Measurements from ENCODE around the gene HYAL1. TPM values are rescaled to one million over a fixed set of nuclear protein-coding genes. Genes with fewer than 3 reads are reported as not detected.

The HYAL1 gene
- total RNA-seq, 2 experiments from 2014 or later = not detected

- DNase-seq = no peak
- Mint-ChIP-seq H3K4me3 (no peak overlapping the region), H3K4me1 (ENCODE audit: low read depth) (peaks cover 5% of the 10 kb centered on the region)
Measured at GRCh38 chr3:50258979-50259378, 44.4 kb downstream of the HYAL1 start.

GRCh38 chr3:50258029-50258680, 45.2 kb downstream of the HYAL1 start:
- Mint-ChIP-seq H3K4me1 (ENCODE audit: low read depth) (peaks cover 5% of the 10 kb centered on the region), H3K4me3 (no peak overlapping the region), H3K36me3 (ENCODE audit: low read depth) (peaks cover 27% of the 10 kb centered on the region), H3K27me3 (no peaks in the 10 kb centered on the region), H3K9me3 (no peaks in the 10 kb centered on the region), H3K27ac (no peak overlapping the region)
- POLR2A ChIA-PET = interaction anchor here (1.0 to 3.1 kb wide), 3 partner anchors 8 to 14 kb away, joined by 3 to 21 read pairs (median 4); no protein-coding TSS in a partner anchor
- DNase-seq (no peak), ATAC-seq (no peak)
- TF ChIP-seq CTCF (IDR thresholded peaks at IDR 0.05) = no peak
- intact Hi-C loops (cut with micrococcal nuclease) = no loop called here
- CTCF ChIA-PET = interaction anchor here (3.5 to 11.8 kb wide), 3 partner anchors 9 to 30 kb away, joined by 18 to 97 read pairs (median 94); partner anchors contain the start of gene SEMA3B

More at GRCh38 chr3:50258979-50259378, 44.4 kb downstream of the HYAL1 start:
- POLR2A ChIA-PET = interaction anchor here (1.0 to 3.1 kb wide), 6 partner anchors 9 to 64 kb away, joined by 3 to 21 read pairs (median 4); partner anchors contain the start of gene SEMA3B
- ATAC-seq = no peak
- Mint-ChIP-seq H3K36me3 (ENCODE audit: low read depth) (peaks cover 23% of the 10 kb centered on the region), H3K27me3 (no peaks in the 10 kb centered on the region), H3K9me3 (no peaks in the 10 kb centered on the region), H3K27ac (no peak overlapping the region)
- intact Hi-C loops (cut with micrococcal nuclease) = no loop called here
- TF ChIP-seq CTCF (IDR thresholded peaks at IDR 0.05) = no peak
- CTCF ChIA-PET = interaction anchor here (0.6 to 11.8 kb wide), 13 partner anchors 10 to 692 kb away, joined by 3 to 97 read pairs (median 8); partner anchors contain the start of genes IFRD2 and SEMA3B

- peaks cover 28% of the 10 kb centered on the region for H3K36me3 Mint-ChIP-seq (ENCODE audit: low read depth)
- H3K27ac Mint-ChIP-seq = no peak overlapping the region
Measured at GRCh38 chr3:50256978-50257890, 46.1 kb downstream of the HYAL1 start.

GRCh38 chr3:50255251-50255615, 48.1 kb downstream of the HYAL1 start:
- Mint-ChIP-seq H3K36me3 (ENCODE audit: low read depth) (peaks cover 34% of the 10 kb centered on the region), H3K4me3 (no peak overlapping the region), H3K4me1 (ENCODE audit: low read depth) (peaks cover 16% of the 10 kb centered on the region), H3K27me3 (no peaks in the 10 kb centered on the region), H3K27ac (no peak overlapping the region), H3K9me3 (no peaks in the 10 kb centered on the region)
- POLR2A ChIA-PET = no interaction called here
- ATAC-seq (no peak), DNase-seq (no peak)
- CTCF ChIA-PET = interaction anchor here (1.5 to 11.8 kb wide), 4 partner anchors 6 to 61 kb away, joined by 3 to 97 read pairs (median 56); no protein-coding TSS in a partner anchor
- no peak for TF ChIP-seq CTCF (IDR thresholded peaks at IDR 0.05)
- intact Hi-C loops (cut with micrococcal nuclease) = no loop called here

More at GRCh38 chr3:50256978-50257890, 46.1 kb downstream of the HYAL1 start:
- Mint-ChIP-seq H3K4me3 (no peak overlapping the region), H3K4me1 (ENCODE audit: low read depth) (peaks cover 5% of the 10 kb centered on the region), H3K27me3 (no peaks in the 10 kb centered on the region), H3K9me3 (no peaks in the 10 kb centered on the region)
- intact Hi-C loops (cut with micrococcal nuclease) = no loop called here
- ChIA-PET CTCF (interaction anchor here (0.6 to 11.8 kb wide), 8 partner anchors 8 to 63 kb away, joined by 3 to 97 read pairs (median 12); partner anchors contain the start of genes GNAI2, IFRD2 and SEMA3B), POLR2A (interaction anchor here (3.1 kb wide), 1 partner anchor 10 kb away, joined by 21 read pairs; no protein-coding TSS in a partner anchor)
- DNase-seq (peak; percentile 66), ATAC-seq (peak; percentile 26)
- peak; percentile 62 for TF ChIP-seq CTCF (IDR thresholded peaks at IDR 0.05)

Data from activated CD8-positive, alpha-beta T cell treated with anti-CD3 and anti-CD28 coated beads for 36 hours (primary cell).